Cardiac septum (tissue), 1 donor: ENCODE results near the gene RASAL3. TPM values are rescaled to one million over a fixed set of nuclear protein-coding genes. Genes with fewer than 3 reads are reported as not detected.
"Not testable (repeated sequence)": the region's sequence is repeated elsewhere in the genome, so short reads cannot be mapped to it uniquely, and the experiment has no call there.

ENCODE experiments used
- DNase-seq: peaks from one replicate; pipeline ENCODE4 v3.0.0-alpha.2; 2020; ENCODE audit warnings: low spot score
- intact Hi-C: fragments of 100-400 bp; cut with DNase I; formaldehyde crosslinking; loops from one replicate; pipeline ENCODE4 v1.14.0; 2022
- long read RNA-seq: library from polyadenylated mRNA; unstranded; transcript quantifications from one replicate; pipeline ENCODE4 v2.0.0, GENCODE V29; 2021
- total RNA-seq: library from RNA; stranded (reverse); fragmentation: NEBNext Ultra II Directional; extraction: Animal tissue kit (Norgen Biotek cat#: 25700); gene quantifications from one replicate; pipeline ENCODE4 v1.2.1, GENCODE V29; 2021
- donor health status: DM: no; HTN: no; CAD: no.

The RASAL3 gene
- 1.7 TPM for total RNA-seq
- long read RNA-seq = 0 reads

DNA sequence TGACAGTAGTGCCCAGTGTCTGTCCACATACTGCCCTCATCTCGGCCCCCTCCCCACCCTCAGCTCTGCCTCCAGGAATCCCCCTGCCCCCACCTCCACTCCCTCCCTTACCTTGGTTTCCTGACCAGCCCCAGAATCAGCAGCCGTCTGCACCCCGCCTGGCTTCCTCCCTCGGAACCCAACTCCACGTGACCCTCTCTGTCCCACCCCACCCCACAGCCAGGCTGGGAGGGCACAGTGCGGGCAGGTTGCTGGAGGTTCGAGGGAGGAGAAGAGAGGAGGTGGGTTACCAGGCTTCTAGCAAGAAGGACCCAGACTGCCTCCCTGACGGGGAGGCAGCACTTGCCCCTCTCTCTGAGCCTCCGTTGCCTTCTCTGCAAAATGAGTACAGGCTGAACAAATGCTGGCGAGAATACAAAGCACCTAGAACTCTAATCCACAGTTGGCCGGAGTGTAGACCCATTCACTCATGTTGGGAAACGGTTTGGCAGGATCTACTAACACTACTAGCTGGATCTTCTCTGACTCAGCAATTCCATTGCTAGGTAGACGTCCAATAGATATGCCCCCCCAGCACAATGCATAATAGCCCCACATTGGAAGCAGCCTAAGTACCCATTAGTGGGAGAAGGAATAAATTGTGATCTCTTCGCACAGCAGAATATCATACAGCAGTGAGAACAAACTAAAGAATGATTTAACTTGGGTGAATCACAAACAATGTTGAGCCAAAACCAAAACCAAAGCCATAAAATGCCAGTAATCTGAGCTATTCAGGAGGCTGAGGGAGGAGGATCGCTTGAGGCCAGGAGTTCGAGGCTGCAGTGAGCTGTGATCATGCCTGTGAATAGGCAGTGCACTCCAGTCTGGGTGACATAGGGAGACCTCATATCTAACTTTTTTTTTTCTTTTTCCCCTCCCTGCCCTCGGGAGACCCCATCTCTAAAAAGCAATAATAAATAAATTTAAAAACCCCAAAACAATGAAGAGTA lies at the start of gene RASAL3:
Gene RASAL3, minus strand, starts transcription at position 151 of the 992 bp plus-strand sequence. CDS start 186 bp downstream, outside the sequence.
- peak; percentile 81 for DNase-seq
- intact Hi-C loops = no loop called here

DNA sequence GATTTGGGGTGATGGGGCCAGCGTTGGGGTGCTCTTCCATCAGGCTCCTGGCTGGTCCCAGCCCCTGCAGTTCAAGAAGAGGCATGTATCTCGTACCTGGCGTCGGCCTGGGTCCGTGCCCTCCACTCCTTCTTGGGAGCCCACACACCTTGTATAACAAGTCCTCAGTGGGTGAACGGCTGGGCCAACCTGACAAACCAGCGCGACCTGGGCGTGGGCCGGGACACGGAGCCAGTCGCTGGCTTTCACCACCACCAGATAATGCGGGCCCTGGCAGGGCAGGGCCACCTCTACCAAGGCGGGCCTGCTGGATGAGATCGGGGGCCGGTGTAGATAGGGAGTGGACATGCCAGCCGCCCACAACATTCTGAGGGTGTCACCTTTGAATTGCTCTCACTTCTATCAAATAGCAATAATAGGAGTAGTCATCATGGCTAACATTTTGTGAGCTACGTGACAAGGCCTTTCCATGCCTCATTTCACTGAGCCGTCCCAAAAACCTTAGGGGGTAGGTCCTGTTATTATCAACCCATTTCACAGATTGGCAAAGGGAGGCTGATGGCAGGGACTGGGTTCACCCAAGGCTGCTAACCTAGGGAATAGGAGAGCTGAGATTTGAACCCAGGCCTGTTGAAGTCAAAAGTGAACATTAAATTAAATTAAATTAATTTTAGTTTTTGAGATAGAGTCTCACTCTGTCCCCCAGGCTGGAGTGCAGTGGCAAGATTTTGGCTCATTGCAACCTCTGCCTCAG lies 47.5 kb upstream of the RASAL3 start:
- intact Hi-C loops = no loop called here
- no peak for DNase-seq

- DNase-seq = no peak
- intact Hi-C loops = no loop called here
Measured at GRCh38 chr19:15508035-15508710, 43.8 kb upstream of the RASAL3 start, which contains the start of gene CYP4F22. Gene CYP4F22, plus strand, starts transcription at chr19:15508525. Its CDS starts 16,812 bp downstream, at chr19:15525337.

- intact Hi-C loops = no loop called here
- no peak for DNase-seq
Measured at GRCh38 chr19:15507068-15508034, 43.0 kb upstream of the RASAL3 start.

GRCh38 chr19:15506074-15506571 lies 41.8 kb upstream of the RASAL3 start:
- no peak for DNase-seq
- intact Hi-C loops = no loop called here

GRCh38 chr19:15502264-15502663 lies 37.9 kb upstream of the RASAL3 start:
- no peak for DNase-seq
- intact Hi-C loops = no loop called here

DNA sequence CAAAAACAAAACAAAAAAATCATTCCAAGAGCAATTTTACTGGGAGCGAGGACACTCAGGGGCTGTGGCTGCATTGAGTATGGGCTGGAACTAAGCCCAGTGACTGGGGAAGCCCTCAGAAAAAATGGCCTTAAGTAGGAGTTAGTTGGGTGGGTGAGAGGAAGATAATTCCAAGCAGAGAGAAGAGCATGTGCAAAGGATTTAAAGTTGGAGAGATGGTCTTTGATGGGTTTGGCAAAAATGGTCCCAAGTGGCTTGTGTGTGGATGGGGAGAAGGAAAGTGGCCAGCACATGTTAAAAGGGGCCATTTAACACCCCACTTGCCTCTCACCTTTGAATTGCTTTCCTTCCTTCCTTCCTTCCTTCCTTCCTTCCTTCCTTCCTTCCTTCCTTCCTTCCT lies 37.3 kb upstream of the RASAL3 start:
- no peak for DNase-seq

DNA sequence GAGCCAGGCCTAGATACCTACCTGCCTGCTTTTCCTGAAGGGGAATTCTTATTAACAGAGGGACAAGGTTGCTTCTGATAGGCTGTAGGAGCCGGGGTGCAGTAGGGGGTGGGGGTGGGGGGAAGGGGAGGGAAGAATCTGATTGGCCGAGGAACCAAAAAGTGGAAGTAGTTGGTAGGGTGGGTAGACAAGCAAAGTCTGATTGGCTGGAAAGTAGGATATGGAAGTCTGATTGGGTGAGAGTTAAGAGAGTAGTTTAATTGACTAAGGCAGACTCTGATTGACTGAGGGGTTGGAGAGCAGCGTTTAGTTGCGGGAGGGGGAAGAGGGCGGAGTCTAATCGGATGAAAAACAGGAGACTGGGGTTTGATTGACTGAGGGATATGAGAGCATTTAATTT lies 34.6 kb upstream of the RASAL3 start:
- intact Hi-C loops = no loop called here
- DNase-seq = no peak

More for the DNA sequence above, 37.3 kb upstream of the RASAL3 start:
- intact Hi-C loops = no loop called here

DNA sequence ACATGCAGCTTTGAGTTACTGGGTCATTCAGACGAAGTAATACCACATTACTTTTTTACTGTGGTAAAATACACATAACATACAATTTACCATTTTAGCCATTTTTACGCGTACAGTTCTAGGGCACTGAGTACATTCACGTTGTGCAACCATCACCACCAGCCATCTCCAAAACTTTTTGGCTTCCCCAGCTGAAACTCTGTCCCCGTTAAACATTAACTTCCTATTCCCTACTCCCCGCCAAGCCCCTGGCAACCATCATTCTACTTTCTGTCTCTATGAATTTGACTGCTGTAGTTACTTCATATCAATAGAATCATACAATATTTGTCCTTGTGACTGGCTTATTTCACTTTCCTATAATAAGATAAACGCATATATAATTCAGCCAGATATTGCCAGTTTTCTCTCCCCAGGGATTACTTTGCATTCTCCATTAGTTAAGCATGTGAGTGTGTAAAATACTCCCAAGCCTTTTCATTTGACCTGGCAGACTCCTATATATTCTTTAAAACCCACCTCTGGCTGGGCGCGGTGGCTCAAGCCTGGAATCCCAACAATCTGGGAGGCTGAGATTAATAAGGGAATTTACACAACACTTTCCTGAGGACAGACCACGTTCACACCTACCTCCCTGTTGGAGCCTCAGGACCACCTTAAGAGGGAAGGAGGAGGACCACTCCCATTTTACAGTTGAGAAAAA lies 34.0 kb upstream of the RASAL3 start:
- peak; percentile 19 for DNase-seq
- intact Hi-C loops = no loop called here

- intact Hi-C loops = no loop called here
- peak; percentile 0 for DNase-seq
Measured at GRCh38 chr19:15495151-15495550, 30.8 kb upstream of the RASAL3 start.

- DNase-seq = peak; percentile 55
- intact Hi-C loops = no loop called here
Measured at GRCh38 chr19:15488489-15489226, 24.3 kb upstream of the RASAL3 start.

GRCh38 chr19:15487038-15487437 lies 22.7 kb upstream of the RASAL3 start:
- intact Hi-C loops = no loop called here
- no peak for DNase-seq

GRCh38 chr19:15485768-15486167 lies 21.4 kb upstream of the RASAL3 start:
- intact Hi-C loops, DNase-seq: not testable (repeated sequence)

GRCh38 chr19:15480996-15481395 lies 16.7 kb upstream of the RASAL3 start:
- DNase-seq = peak; percentile 54
- intact Hi-C loops = loop anchor here (5.0 kb wide), 1 partner anchor 76 kb away; no protein-coding TSS in a partner anchor

DNA sequence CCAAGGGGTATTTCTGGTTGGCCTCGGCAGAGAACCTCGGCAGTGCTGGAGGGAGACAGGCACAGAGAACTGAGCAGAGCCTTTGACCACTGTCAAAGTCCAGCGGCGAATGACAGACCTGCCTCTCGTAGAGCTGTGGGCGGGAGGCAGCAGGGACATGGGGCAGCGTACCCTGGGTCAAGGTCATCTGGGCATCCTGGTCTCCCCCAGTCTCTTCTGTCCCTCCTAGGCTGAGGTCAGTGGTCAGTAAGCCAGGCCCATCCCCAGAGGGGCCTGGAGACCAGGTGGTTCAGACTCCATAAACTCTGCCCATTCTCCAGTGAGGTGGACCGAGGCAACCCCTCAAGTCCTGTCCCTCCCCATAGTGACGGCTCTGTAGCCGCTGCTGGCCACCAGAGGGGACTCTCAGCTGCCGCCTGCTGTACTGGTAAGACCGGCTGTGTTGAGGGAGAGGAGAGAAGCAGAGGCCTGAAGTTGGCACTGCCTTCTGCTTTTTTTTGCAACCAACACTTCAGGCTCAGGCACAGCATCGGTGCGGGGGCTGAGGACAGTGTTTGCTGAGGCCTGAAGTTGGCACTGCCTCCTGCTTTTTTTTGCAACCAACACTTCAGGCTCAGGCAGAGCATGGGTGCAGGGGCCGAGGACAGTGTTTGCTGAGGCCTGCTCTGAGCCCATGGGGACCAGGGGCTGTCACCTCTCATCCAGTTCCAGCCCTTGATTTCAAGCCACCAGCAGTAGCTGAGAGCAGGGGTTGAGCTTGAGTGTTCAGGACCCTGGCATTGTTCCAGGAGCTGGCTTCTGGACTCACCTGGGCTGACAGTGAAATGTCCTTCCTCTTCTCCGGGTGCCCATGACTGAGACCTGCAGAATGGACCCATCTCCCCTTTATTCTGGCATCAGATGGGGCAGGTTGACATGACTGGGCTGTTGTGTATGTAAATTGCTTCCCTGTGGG lies 15.3 kb upstream of the RASAL3 start, which contains the start of gene PGLYRP2:
Gene PGLYRP2, minus strand, starts transcription at position 111 of the 955 bp plus-strand sequence. CDS start 130 bp downstream, outside the sequence.
- intact Hi-C loops = loop anchor here (5.0 kb wide), 1 partner anchor 78 kb away; no protein-coding TSS in a partner anchor
- peak; percentile 47 for DNase-seq

GRCh38 chr19:15476325-15476724 lies 12.0 kb upstream of the RASAL3 start:
- peak; percentile 57 for DNase-seq
- intact Hi-C loops = no loop called here
